Adipose tissue (tissue), 3 donors: ENCODE results near the gene SLC7A6OS. TPM values are rescaled to one million over a fixed set of nuclear protein-coding genes. Genes with fewer than 3 reads are reported as not detected.

Experiments used
- H3K27ac ChIP-seq: one replicate; pipeline ENCODE4 v1.5.1; 2013; ENCODE audit warnings: low read depth, low read length
- WGBS, 3 donors: extraction: QIAGEN DNeasy Blood & Tissue Kit; methylation state at CpG; one replicate each; pipeline ENCODE4 v1.1.7; 2013; 5-methylcytosine and 5-hydroxymethylcytosine counted together
- polyA plus RNA-seq, 3 donors: library from polyadenylated mRNA; stranded (reverse); fragments of 200-250 nt; gene quantifications; one replicate each; pipeline ENCODE4 v1.2.3, GENCODE V29; 2013
- donor health status: healthy with polysubstance abuse.
- donor health status: Bipolar disorder and iron deficiency.
- donor health status: healthy.

Gene SLC7A6OS
- polyA plus RNA-seq = 1 to 10 TPM; 4.7 to 9.2 (median 5.0) TPM

DNA sequence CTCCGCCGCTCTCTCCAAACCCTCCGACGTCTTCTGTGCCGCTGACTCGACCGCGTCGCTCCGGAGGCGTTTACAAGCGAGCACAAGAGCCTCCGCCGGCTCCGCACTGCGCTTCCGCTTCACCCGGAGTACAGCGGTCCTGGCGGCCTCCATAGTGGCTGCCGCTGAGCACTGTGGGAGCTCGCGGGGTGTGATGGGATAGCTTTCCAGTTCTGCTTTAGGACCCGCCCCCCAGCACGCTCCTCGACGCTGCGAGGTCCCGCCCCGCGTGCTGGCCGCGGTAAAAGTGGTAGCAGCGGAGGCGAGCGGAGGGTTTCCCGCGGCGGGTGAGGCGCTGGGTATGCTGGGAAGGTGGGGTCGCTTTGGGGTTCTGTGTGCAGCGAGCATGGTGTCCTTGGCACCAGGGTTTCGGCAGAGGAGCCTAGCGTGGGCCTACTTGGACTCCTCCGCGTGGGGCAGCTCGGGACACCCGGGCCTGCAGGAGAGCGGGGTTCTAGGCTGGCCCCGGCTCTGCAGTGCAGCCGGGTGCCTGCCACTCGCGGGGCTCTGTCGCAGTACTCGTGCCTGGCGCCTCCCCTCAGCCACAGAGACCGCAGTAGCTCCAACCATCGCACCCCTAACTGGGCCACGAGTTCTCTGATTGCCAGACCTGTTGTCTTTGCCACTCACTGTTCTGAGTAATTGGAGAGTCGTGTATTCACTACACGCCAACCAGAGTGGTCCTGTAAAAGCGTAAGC, at the start of gene SLC7A6OS, which contains the start of gene PRMT7:
SLC7A6OS (minus strand) TSS at position 173 of the 738 bp plus-strand sequence; CDS start at position 153, 20 bp downstream.
PRMT7 (plus strand) TSS at position 246 of the 738 bp plus-strand sequence. CDS start 4,961 bp downstream, outside the sequence.
- peak within 1 kb of the TSS; percentile 26 for H3K27ac ChIP-seq
- 0% methylated on average over 57 to 62 of the region's 62 CpGs for WGBS, 3 donors

DNA sequence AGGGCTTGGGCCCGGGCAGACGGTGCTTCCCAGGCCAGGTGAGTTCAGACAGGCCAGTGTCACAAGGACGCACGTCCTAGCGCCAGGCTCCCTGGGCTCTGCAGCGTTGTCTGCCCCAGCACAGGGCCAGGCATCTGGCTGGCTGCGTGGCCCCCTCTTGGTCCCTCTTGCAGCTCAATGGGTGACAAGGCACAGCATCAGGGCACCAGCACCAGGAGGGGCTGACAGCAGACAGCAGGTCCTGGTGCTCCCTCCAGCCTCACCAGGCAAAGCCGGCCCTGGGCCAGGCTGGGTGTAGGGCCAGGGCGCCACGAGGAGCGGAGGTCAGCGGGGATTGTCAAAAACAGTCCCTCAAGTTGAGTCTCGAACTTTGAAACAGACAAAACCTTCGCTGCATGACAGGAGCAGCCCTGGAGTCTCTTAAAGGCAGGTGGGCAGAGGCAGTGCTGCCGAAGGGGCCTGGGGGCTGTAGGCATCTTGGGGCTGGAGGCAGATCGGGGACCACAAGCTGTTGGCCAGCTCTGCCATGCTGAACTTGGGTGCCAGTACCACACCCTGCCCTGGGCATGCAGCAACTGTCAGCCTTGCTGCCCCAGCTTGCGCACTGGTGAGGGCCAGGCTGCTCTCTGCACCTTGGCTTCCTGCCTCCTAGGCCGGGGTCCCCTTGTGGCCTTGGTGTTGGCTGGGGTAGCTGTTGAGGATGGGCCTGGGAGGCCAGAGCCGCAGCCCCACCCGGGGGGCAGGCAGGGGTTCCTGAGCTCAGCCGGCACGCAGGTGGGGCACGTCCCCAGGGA, 48.8 kb upstream of the SLC7A6OS start:
- WGBS, 3 donors = 79 to 88% (median 83%) methylated on average over 23 of the region's 23 CpGs
- no peak overlapping the region for H3K27ac ChIP-seq

DNA sequence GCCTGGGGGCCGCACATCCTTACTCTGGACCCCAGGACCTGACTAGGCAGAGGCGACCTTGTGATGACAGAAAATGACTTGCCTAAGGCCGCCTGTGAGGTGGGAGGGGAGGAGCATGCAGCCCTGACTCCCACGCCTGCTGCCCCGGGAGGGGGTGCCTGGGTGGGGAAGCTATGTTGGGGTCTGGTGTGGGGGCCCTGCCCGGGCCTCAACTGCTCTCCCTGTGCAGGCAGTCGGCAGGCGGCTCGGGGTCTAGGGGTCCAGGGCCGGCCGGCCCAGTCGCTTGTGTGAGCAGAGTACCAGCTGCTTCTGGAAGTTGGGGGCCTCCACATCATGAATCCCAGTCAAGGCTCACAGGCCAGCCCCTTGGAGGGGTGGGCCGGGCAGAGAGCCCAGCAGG, 48.2 kb upstream of the SLC7A6OS start:
- WGBS, 3 donors = 87 to 89% (median 88%) methylated on average over 13 of the region's 13 CpGs
- H3K27ac ChIP-seq = no peak overlapping the region

DNA sequence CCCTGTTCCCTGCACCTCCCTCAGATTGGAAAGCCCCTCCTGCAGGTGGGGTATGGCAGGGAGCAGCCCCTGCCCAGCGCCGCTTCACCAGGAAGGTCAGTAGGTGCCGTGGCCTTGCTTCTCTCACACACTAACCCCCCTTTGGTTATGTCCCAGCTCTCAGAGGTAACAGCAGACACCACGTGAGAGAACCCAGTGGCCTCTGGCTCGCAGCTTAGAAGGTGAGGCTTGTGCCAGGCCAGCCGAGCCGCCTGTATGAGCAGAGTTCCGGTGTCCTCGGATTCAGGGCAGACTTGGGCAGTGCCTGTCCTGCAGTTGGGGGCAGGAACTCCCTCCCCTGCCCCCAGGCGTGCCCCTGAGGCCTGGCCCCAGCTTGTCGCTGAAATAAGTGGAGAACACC, 47.2 kb upstream of the SLC7A6OS start:
- no peak overlapping the region for H3K27ac ChIP-seq
- 85 to 94% (median 91%) methylated on average over 11 of the region's 11 CpGs for WGBS, 3 donors

DNA sequence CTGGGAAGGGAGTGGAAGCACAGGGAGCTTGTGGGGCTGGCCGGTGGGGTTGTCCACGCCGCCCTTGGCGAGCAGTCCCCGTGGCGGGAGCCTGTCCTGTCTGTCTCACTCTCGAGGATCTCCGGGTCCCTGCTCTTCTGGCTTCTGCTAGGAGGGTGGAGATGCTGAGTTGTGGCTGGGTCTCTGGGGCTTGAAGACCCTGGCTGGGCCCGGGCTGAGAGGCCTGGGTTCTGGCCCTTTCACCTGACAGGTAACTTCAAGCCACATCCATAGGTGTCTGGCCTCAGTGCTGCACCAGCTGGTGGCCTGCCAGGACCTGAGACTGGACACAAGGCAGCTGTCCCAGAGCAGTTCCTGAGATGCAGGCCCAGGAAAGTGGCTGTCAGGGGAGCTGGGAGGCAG, 46.8 kb upstream of the SLC7A6OS start:
- WGBS, 3 donors = 79 to 91% (median 87%) methylated on average over 9 of the region's 9 CpGs

DNA sequence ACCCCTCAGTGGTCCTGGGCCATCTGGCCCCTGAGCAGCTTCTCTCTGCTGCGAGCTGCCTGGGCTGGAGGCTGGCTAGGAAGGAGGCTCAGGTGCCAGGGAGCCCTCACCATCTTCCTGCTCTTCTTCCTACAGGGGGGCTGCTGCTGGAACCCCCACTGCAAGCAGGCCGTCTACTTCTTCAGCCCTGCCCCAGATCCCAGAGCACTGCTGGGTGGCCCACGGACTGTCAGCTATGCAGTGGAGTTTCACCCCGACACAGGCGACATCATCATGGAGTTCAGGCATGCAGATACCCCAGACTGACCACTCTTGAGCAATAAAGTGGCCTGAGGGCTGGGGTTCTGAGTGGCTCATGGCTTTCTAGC, 46.2 kb upstream of the SLC7A6OS start:
- H3K27ac ChIP-seq = no peak overlapping the region
- WGBS, 3 donors = 73 to 90% (median 79%) methylated on average over 5 of the region's 5 CpGs

More for the DNA sequence above, 46.8 kb upstream of the SLC7A6OS start:
- H3K27ac ChIP-seq = no peak overlapping the region

DNA sequence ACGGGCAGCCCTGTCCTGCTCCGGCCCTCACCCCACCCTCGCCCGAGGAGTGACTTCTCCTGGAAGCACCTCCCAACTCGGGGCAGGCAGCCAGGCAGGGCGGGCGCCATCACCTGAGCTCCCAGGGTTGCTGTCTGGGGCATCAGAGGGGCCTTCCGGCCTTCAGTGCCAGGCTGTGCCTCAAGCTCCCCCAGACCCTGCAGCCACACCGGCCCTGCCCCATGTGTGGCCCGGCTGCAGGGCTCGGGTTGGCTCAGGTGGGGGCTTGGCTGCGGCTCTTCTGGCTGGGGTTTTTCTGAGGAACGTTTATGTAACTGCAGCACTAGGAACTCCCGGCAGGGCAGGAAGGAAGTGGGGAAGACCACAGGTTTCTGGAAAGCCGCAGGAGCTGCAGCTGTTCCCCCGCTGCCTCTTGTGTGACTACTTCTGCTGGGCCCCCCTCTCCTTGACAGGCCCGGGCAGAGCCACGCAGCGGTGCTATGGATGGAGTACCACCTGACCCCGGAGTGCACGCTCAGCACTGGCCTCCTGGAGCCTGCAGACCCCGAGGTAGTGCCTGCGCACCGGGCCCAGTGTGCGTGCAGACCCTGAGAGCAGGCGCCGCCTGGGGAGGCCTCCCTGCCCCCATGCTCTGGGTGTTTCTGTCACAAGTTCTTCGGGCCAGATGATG, 45.6 kb upstream of the SLC7A6OS start:
- no peak overlapping the region for H3K27ac ChIP-seq
- WGBS, 3 donors = 42 to 81% (median 53%) methylated on average over 25 to 28 of the region's 28 CpGs

DNA sequence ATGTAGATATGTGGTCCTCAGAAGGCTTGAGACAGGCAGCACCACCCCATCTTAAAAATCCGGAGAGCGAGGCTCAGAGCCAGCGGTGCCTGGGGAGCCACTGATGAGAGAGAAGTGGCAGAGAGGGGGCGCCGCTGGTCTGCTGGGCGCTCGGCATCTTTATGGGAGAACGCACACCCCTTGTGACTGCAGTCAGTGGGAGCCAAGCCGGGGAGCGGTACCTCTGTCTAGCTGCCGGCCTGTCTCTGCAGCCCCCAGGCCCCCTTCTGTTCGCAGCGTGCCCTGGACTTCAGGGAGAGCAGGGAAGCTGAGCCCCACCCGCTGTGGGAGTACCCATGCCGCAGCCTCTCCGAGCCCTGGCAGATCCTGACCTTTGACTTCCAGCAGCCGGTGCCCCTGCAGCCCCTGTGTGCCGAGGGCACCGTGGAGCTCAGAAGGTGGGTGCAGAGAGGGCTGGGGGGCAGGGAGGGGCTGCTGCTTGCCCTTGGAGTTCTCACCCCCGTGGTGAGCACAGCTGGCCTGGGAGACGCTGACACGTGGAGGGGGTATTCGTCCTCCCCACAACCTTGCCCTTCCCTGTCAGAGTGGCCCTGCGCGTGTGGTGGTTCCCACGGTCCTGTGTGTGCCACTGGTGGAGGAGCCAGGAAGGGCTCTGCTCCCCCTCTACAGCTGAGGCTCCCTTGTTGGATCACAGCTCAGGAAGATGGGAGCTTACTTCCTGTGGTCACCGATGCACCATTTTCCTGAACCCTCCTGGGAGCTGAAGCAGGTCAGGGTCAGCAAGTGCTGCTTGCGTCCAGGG, 44.9 kb upstream of the SLC7A6OS start:
- no peak overlapping the region for H3K27ac ChIP-seq
- 71 to 78% (median 74%) methylated on average over 24 to 28 of the region's 28 CpGs for WGBS, 3 donors

DNA sequence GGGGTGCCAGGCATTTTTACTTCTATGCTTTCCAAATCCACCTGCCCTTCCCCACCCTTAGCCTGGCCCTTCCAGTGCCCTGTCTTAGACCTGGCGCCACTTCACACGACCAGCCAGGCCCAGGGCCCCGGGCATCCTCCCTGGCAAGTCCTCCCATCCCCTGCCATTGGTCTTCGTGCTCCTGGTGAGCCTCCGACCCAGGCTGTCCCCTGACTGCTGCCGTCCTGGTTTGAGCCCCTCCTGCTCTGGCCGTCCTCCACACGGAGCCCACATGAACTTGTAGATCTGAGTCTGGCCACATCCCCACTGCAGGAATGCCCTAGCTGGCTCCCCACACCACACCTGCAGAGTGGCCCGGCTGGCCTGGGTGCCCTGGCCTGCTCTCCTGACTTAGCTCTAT, 44.1 kb upstream of the SLC7A6OS start:
- 89 to 95% (median 94%) methylated on average over 9 of the region's 9 CpGs for WGBS, 3 donors
- no peak overlapping the region for H3K27ac ChIP-seq

DNA sequence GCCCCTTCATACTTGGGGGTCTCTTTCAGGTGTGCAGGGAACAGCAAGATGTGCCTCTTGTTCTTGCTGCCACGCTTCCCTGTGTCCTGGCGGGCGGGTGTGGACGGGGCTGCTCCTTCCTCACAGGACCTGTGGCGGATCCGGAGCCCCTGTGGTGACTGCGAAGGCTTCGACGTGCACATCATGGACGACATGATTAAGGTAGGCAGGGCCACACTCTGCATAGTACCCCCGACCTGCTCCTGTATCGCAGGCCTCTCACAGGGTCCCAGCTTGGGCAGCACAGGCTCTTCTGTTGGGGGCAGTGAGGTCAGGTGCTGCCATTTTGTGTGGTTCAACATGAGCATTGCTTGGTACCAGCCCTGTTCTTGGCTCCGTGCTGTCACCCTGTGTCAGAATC, 42.6 kb upstream of the SLC7A6OS start:
- 87 to 90% (median 87%) methylated on average over 13 of the region's 13 CpGs for WGBS, 3 donors

DNA sequence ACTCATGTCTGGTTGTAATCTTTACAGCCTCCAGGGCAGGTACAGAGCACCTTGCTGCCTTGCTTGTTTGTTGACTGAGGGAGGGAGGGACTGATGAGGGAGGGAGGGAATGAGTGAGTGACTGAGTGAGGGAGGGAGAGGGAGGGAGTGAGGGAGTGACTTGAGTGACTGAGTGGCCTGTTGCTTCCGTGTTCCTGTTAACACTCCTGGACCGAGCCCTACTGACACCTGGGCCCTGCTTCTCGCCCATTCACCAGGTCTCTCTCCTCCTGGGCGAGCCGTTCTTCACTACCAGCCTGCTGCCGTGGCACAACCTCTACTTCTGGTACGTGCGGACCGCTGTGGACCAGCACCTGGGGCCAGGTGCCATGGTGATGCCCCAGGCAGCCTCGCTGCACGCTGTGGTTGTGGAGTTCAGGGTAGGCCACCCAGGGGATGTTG, 41.3 kb upstream of the SLC7A6OS start:
- H3K27ac ChIP-seq = no peak overlapping the region
- 87 to 96% (median 90%) methylated on average over 11 of the region's 11 CpGs for WGBS, 3 donors

More for the DNA sequence above, 42.6 kb upstream of the SLC7A6OS start:
- no peak overlapping the region for H3K27ac ChIP-seq

DNA sequence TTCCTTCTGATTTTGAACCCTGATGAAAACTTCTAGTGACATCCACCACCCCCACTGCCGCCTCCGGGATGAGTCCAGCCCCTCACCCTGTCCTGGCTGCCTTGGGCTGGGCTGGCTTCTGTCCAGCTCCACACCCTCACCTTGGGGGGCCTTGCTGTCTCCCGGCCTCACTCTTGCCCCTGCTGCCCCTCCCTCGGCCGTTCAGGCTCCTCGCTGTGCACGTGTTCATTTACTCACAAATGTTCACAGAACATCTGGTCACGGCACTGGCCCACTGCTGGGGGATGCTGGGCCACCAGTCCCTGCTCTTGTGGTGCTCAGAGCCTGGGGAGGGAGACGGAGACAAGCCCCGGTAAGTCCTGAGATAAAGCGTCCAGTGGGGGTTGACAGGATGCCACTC, 40.7 kb upstream of the SLC7A6OS start:
- no peak overlapping the region for H3K27ac ChIP-seq
- 83 to 87% (median 85%) methylated on average over 11 of the region's 11 CpGs for WGBS, 3 donors

DNA sequence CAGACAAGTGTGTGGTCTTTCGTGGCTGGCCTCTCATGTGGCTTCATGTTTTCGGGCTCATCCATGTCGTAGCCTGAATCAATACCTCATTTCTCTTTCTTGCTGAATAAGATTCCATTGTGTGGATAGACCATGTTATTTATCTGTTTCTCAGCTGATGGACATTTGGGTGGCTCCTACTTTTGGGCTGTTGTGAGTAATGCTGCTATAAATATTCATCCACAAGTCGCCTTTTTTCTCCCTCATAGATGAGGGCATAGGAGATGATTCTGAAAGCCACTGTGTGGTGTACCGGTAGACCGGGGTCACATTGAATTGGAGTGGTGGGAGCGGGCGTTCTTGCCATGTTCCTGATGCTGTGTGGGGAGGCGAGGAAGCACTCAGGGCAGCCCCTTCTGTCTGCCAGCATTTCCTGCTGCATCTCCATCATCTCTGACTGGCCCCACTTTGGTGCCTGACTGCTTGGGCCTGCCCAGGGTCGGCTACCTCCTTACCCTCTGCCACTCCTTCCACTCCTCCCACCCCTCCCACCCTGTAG, 40.1 kb upstream of the SLC7A6OS start:
- WGBS, 3 donors = 93 to 94% (median 93%) methylated on average over 10 of the region's 10 CpGs
- H3K27ac ChIP-seq = no peak overlapping the region

DNA sequence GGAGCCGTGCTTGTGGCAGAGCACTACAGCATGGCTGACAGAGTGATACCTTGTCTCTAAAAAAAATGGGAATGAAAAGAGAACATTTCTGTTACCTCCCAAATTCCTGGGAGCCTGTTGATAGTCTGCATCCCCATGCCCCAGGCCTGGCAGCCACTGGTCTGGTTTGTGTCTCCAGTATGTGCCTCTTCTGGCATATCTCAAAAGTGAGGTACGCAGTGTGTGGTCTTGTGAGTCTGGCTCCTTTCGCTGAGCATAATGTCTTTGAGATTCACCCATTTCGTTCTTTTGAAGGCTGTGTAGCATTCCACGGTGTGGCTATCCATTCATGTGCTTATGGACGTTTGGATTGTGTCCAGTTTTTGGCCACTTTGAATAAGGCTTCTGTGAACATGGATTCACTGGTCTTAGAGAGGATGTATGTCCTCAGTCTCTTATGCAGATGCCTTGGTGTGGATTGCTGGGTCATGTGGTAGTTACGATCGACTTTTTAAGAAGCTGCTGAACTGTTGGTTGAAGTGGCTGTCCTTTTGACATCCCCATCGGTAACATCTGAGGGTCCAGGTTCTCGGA, 39.2 kb upstream of the SLC7A6OS start:
- WGBS, 3 donors = 87 to 93% (median 89%) methylated on average over 10 of the region's 10 CpGs

DNA sequence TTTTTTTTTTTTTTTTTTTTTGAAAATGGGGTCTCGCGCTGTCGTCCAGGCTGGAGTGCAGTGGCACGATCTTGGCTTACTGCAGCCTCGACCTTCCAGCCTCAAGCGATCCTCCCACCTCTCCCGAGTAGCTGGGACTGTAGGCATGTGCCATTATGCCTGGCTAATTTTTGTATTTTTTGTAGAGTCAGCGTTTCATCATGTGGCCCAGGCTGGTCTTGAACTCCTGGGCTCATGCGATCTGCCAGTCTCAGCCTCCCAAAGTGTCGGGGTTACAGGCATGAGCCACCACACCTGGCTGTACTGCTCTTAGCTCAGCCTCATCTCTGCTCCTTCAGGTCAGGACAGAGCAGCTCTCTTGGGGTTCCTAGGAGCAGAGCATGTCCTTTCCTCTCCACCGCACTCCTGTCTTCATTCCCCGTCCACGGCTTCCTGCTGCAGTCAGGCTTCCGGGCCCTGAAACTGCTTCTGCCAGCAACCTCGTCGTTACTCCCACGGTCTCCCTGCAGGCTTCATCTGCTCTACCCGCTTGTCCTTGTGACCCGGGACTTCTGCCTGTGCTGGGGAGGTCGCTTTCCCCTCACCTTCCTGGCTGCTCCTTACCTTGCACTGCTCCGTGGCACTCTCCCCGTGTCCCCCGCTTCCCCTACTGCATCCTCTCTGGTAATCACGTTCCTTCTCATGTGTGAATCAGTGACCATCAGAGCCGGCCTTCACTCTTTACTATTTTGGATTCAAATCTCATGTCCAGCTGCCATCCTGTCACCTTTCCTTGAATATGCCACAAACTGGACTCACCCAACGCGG, 38.1 kb upstream of the SLC7A6OS start:
- 92 to 93% (median 92%) methylated on average over 25 to 27 of the region's 27 CpGs for WGBS, 3 donors
- no peak overlapping the region for H3K27ac ChIP-seq

More for the DNA sequence above, 39.2 kb upstream of the SLC7A6OS start:
- H3K27ac ChIP-seq = no peak overlapping the region

DNA sequence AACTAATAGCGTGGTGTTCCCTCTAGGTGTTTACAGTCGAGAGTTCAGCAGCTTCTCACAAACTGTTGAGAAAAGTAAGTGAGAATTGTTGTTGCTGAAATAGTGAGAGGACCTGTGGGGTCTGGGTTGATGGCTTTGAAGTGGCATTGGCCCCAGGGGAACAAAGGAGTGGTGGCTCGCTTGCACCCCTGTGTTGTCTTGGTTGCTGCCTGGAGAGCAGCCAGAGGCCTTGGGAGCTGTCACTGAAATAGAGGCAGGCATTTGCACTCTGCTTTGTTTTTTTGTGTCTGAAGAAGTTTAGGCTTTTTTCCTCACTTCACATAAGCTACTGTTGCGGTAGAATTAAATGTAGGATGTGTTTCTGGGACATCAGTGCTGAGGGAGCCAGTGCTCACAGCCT, 36.9 kb upstream of the SLC7A6OS start:
- no peak overlapping the region for H3K27ac ChIP-seq
- 86 to 89% (median 89%) methylated on average over 4 of the region's 4 CpGs for WGBS, 3 donors
